T-helper 2 cell treated with Interferon-gamma antibody and Interleukin-4, amounts not matched to agents 5 μg/mL and 100 μg/mL, for 36 hours (primary cell): ENCODE results near the gene CALB2.

Experiments used
- DNase-seq: peaks from one replicate; pipeline ENCODE4 v3.0.0; 2021; ENCODE audit warnings: low spot score
- H3K27ac Mint-ChIP-seq: one replicate; pipeline ENCODE4 v1.8.0; 2021; ENCODE audit warnings: mild to moderate bottlenecking, mixed read lengths
- H3K27me3 Mint-ChIP-seq: one replicate; pipeline ENCODE4 v1.8.0; 2021; ENCODE audit warnings: low read depth, mixed read lengths
- H3K36me3 Mint-ChIP-seq: one replicate; pipeline ENCODE4 v1.8.0; 2021; ENCODE audit warnings: low read depth, mixed read lengths
- H3K4me1 Mint-ChIP-seq: one replicate; pipeline ENCODE4 v1.8.0; 2021; ENCODE audit warnings: low read depth, mixed read lengths
- H3K4me3 Mint-ChIP-seq: one replicate; pipeline ENCODE4 v1.8.0; 2022; ENCODE audit warnings: mild to moderate bottlenecking, moderate library complexity, mixed read lengths
- H3K9me3 Mint-ChIP-seq: one replicate; pipeline ENCODE4 v1.8.0; 2021; ENCODE audit warnings: mixed read lengths

CALB2 gene

GRCh38 chr16:71360378-71360777, 1.9 kb downstream of the CALB2 start:
- H3K27me3 Mint-ChIP-seq = peaks cover 13% of the 10 kb centered on the region
- no peaks in the 10 kb centered on the region for H3K9me3 Mint-ChIP-seq
- H3K27ac Mint-ChIP-seq = no peak overlapping the region
- H3K4me1 Mint-ChIP-seq = no peaks in the 10 kb centered on the region
- no peaks in the 10 kb centered on the region for H3K36me3 Mint-ChIP-seq
- H3K4me3 Mint-ChIP-seq = no peak overlapping the region
- no peak for DNase-seq

GRCh38 chr16:71364133-71364681, 5.7 kb downstream of the CALB2 start:
- Mint-ChIP-seq H3K36me3 (no peaks in the 10 kb centered on the region), H3K27me3 (peaks cover 6% of the 10 kb centered on the region)

GRCh38 chr16:71365021-71365420, 6.5 kb downstream of the CALB2 start:
- no peaks in the 10 kb centered on the region for H3K27me3 Mint-ChIP-seq
- H3K4me1 Mint-ChIP-seq = peaks cover 3% of the 10 kb centered on the region
- no peak overlapping the region for H3K27ac Mint-ChIP-seq
- H3K4me3 Mint-ChIP-seq = no peak overlapping the region
- no peaks in the 10 kb centered on the region for H3K9me3 Mint-ChIP-seq
- DNase-seq = no peak
- H3K36me3 Mint-ChIP-seq = no peaks in the 10 kb centered on the region

More at GRCh38 chr16:71364133-71364681, 5.7 kb downstream of the CALB2 start:
- H3K4me1 Mint-ChIP-seq = no peaks in the 10 kb centered on the region
- H3K4me3 Mint-ChIP-seq = no peak overlapping the region
- H3K27ac Mint-ChIP-seq = no peak overlapping the region
- DNase-seq = no peak
- H3K9me3 Mint-ChIP-seq = no peaks in the 10 kb centered on the region

- Mint-ChIP-seq H3K4me3 (no peak overlapping the region), H3K27me3 (no peaks in the 10 kb centered on the region), H3K9me3 (no peaks in the 10 kb centered on the region), H3K4me1 (peaks cover 6% of the 10 kb centered on the region), H3K27ac (no peak overlapping the region), H3K36me3 (no peaks in the 10 kb centered on the region)
- DNase-seq = peak; percentile 16
Measured at GRCh38 chr16:71367241-71367976, 8.9 kb downstream of the CALB2 start.

- no peak overlapping the region for H3K27ac Mint-ChIP-seq
- H3K36me3 Mint-ChIP-seq = no peaks in the 10 kb centered on the region
- H3K4me3 Mint-ChIP-seq = no peak overlapping the region
- H3K9me3 Mint-ChIP-seq = no peaks in the 10 kb centered on the region
- DNase-seq = no peak
- H3K4me1 Mint-ChIP-seq = peaks cover 6% of the 10 kb centered on the region
- H3K27me3 Mint-ChIP-seq = no peaks in the 10 kb centered on the region
Measured at GRCh38 chr16:71368958-71369357, 10.4 kb downstream of the CALB2 start.

GRCh38 chr16:71369494-71369893, 11.0 kb downstream of the CALB2 start:
- H3K4me3 Mint-ChIP-seq = no peak overlapping the region
- H3K27me3 Mint-ChIP-seq = no peaks in the 10 kb centered on the region
- no peak overlapping the region for H3K27ac Mint-ChIP-seq
- H3K9me3 Mint-ChIP-seq = no peaks in the 10 kb centered on the region
- DNase-seq = no peak
- peaks cover 6% of the 10 kb centered on the region for H3K4me1 Mint-ChIP-seq
- no peaks in the 10 kb centered on the region for H3K36me3 Mint-ChIP-seq

- Mint-ChIP-seq H3K4me3 (no peak overlapping the region), H3K27ac (no peak overlapping the region), H3K4me1 (peaks cover 6% of the 10 kb centered on the region), H3K36me3 (no peaks in the 10 kb centered on the region), H3K9me3 (no peaks in the 10 kb centered on the region), H3K27me3 (no peaks in the 10 kb centered on the region)
- DNase-seq = no peak
Measured at GRCh38 chr16:71371237-71371636, 12.7 kb downstream of the CALB2 start.

GRCh38 chr16:71373073-71373472, 14.6 kb downstream of the CALB2 start:
- Mint-ChIP-seq H3K4me1 (peaks cover 6% of the 10 kb centered on the region), H3K27me3 (no peaks in the 10 kb centered on the region), H3K4me3 (no peak overlapping the region), H3K27ac (no peak overlapping the region), H3K9me3 (no peaks in the 10 kb centered on the region), H3K36me3 (no peaks in the 10 kb centered on the region)
- DNase-seq = no peak

- peaks cover 2% of the 10 kb centered on the region for H3K27me3 Mint-ChIP-seq
- H3K36me3 Mint-ChIP-seq = no peaks in the 10 kb centered on the region
- no peak overlapping the region for H3K27ac Mint-ChIP-seq
- no peaks in the 10 kb centered on the region for H3K9me3 Mint-ChIP-seq
- no peaks in the 10 kb centered on the region for H3K4me1 Mint-ChIP-seq
- DNase-seq = no peak
- no peak overlapping the region for H3K4me3 Mint-ChIP-seq
Measured at GRCh38 chr16:71376465-71377157, 18.1 kb downstream of the CALB2 start.

- H3K27me3 Mint-ChIP-seq = peaks cover 2% of the 10 kb centered on the region
- no peaks in the 10 kb centered on the region for H3K4me1 Mint-ChIP-seq
- no peak overlapping the region for H3K27ac Mint-ChIP-seq
- no peak for DNase-seq
- H3K36me3 Mint-ChIP-seq = no peaks in the 10 kb centered on the region
- no peaks in the 10 kb centered on the region for H3K9me3 Mint-ChIP-seq
- H3K4me3 Mint-ChIP-seq = no peak overlapping the region
Measured at GRCh38 chr16:71379711-71380110, 21.2 kb downstream of the CALB2 start.

GRCh38 chr16:71380831-71381230, 22.3 kb downstream of the CALB2 start:
- Mint-ChIP-seq H3K27ac (no peak overlapping the region), H3K27me3 (peaks cover 2% of the 10 kb centered on the region), H3K36me3 (no peaks in the 10 kb centered on the region), H3K4me1 (no peaks in the 10 kb centered on the region), H3K4me3 (no peak overlapping the region), H3K9me3 (no peaks in the 10 kb centered on the region)
- DNase-seq = no peak

GRCh38 chr16:71383054-71383773, 24.7 kb downstream of the CALB2 start:
- Mint-ChIP-seq H3K36me3 (no peaks in the 10 kb centered on the region), H3K27ac (no peak overlapping the region), H3K4me1 (peaks cover 3% of the 10 kb centered on the region), H3K4me3 (no peak overlapping the region), H3K27me3 (peaks cover 7% of the 10 kb centered on the region), H3K9me3 (no peaks in the 10 kb centered on the region)
- DNase-seq = no peak

GRCh38 chr16:71384073-71384724, 25.7 kb downstream of the CALB2 start:
- H3K36me3 Mint-ChIP-seq = no peaks in the 10 kb centered on the region
- H3K4me1 Mint-ChIP-seq = peaks cover 3% of the 10 kb centered on the region
- H3K9me3 Mint-ChIP-seq = no peaks in the 10 kb centered on the region
- H3K4me3 Mint-ChIP-seq = no peak overlapping the region
- no peak for DNase-seq
- peak overlapping the region; percentile 18 for H3K27ac Mint-ChIP-seq
- peaks cover 7% of the 10 kb centered on the region for H3K27me3 Mint-ChIP-seq
